Uterus (tissue), 4 donors: ENCODE data around the gene DRD2. TPM values are rescaled to one million over a fixed set of nuclear protein-coding genes. Genes with fewer than 3 reads are reported as not detected.

ENCODE experiments used
- DNase-seq, 2 donors: peaks; one replicate each; pipeline ENCODE4 v3.0.0-alpha.2; 2019 to 2020
- H3K27ac ChIP-seq, 2 donors: fragments of 200-600 bp; sonication (generic); 1 replicate in 1 of 2; 2 replicates in 1 of 2; pipeline ENCODE4 v1.5.1; 2016 to 2018
- H3K27me3 ChIP-seq, 2 donors: fragments of 200-600 bp; sonication (generic); one replicate each; pipeline ENCODE4 v1.5.1; 2018 to 2019; ENCODE audit warnings: control low read depth in 1 of 2
- H3K36me3 ChIP-seq, 2 donors: fragments of 200-600 bp; sonication (generic); one replicate each; pipeline ENCODE4 v1.5.1; 2019; ENCODE audit warnings: control low read depth in 1 of 2
- H3K4me1 ChIP-seq, 2 donors: fragments of 200-600 bp; sonication (generic); one replicate each; pipeline ENCODE4 v1.5.1; 2018 to 2019; ENCODE audit warnings: control low read depth in 1 of 2
- H3K4me3 ChIP-seq, 2 donors: fragments of 200-600 bp; sonication (generic); 1 replicate in 1 of 2; 2 replicates in 1 of 2; pipeline ENCODE4 v1.5.1; 2018 to 2019; ENCODE audit warnings: mild to moderate bottlenecking in 1 of 2
- H3K9me3 ChIP-seq, 2 donors: fragments of 200-600 bp; sonication (generic); one replicate each; pipeline ENCODE4 v1.5.1; 2019; ENCODE audit warnings: control low read depth in 1 of 2
- CTCF ChIP-seq, 4 experiments: fragments of 200-600 bp in 2 of 4; fragments of 450-650 bp in 2 of 4; sonication (generic) in 2 of 4; IDR thresholded peaks; one replicate each; pipeline ENCODE4 v1.5.1; 2016 to 2019; ENCODE audit warnings: antibody characterized with exemption in 4 of 4, mild to moderate bottlenecking in 2 of 4, moderate library complexity in 1 of 4
- POLR2A ChIP-seq, 2 donors: fragments of 450-650 bp; IDR thresholded peaks; one replicate each; pipeline ENCODE4 v1.6.1; 2016; ENCODE audit warnings: antibody characterized with exemption in 2 of 2, mild to moderate bottlenecking in 1 of 2, moderate library complexity in 1 of 2
- intact Hi-C: fragments of 100-400 bp; cut with DNase I; formaldehyde crosslinking; loops from one replicate; pipeline ENCODE4 v1.15.1; 2023; ENCODE audit warnings: low total_unique reads
- total RNA-seq, 4 donors: library from RNA; depleted of rRNA in 3 of 4; stranded (reverse); fragments of >200 nt in 3 of 4; gene quantifications; one replicate each; pipeline versions ENCODE4 v1.1.0 to v1.2.4, GENCODE V29; 2014 to 2023
- donor health status: DM: yes; HTN: yes; CAD: no.

The DRD2 gene
- total RNA-seq, 4 donors from 2014 or later = not detected

GRCh38 chr11:113496026-113496651, 20.9 kb upstream of the DRD2 start:
- intact Hi-C loops = no loop called here
- no peak overlapping the region for H3K27ac ChIP-seq
- no peak overlapping the region for H3K4me3 ChIP-seq
- no peak for DNase-seq
- no peaks in the 10 kb centered on the region for H3K9me3 ChIP-seq
- no peaks in the 10 kb centered on the region for H3K36me3 ChIP-seq
- H3K4me1 ChIP-seq = no peaks in the 10 kb centered on the region
- TF ChIP-seq CTCF (IDR thresholded peaks at IDR 0.05) = no peak
- TF ChIP-seq POLR2A (IDR thresholded peaks at IDR 0.05) = no peak
- no peaks in the 10 kb centered on the region for H3K27me3 ChIP-seq

- Histone ChIP-seq H3K9me3 (no peaks in the 10 kb centered on the region), H3K27ac (no peak overlapping the region), H3K4me3 (no peak overlapping the region), H3K27me3 (no peaks in the 10 kb centered on the region), H3K36me3 (no peaks in the 10 kb centered on the region), H3K4me1 (no peaks in the 10 kb centered on the region)
- no peak for DNase-seq
- TF ChIP-seq POLR2A (IDR thresholded peaks at IDR 0.05) (no peak), CTCF (IDR thresholded peaks at IDR 0.05) (no peak)
- intact Hi-C loops = no loop called here
These were observed 18.8 kb upstream of the DRD2 start for GRCh38 chr11:113494021-113494420.

- DNase-seq = no peak
- Histone ChIP-seq H3K4me1 (no peaks in the 10 kb centered on the region), H3K4me3 (no peak overlapping the region), H3K27me3 (no peaks in the 10 kb centered on the region), H3K9me3 (no peaks in the 10 kb centered on the region), H3K27ac (no peak overlapping the region), H3K36me3 (no peaks in the 10 kb centered on the region)
- intact Hi-C loops = no loop called here
- TF ChIP-seq CTCF (IDR thresholded peaks at IDR 0.05) = no peak
- no peak for TF ChIP-seq POLR2A (IDR thresholded peaks at IDR 0.05)
These were observed 18.0 kb upstream of the DRD2 start for GRCh38 chr11:113493206-113493605.

- intact Hi-C loops = no loop called here
- no peak for TF ChIP-seq POLR2A (IDR thresholded peaks at IDR 0.05)
- TF ChIP-seq CTCF (IDR thresholded peaks at IDR 0.05) = no peak
- Histone ChIP-seq H3K27ac (no peak overlapping the region), H3K4me3 (no peak overlapping the region), H3K4me1 (no peaks in the 10 kb centered on the region), H3K36me3 (no peaks in the 10 kb centered on the region), H3K27me3 (no peaks in the 10 kb centered on the region), H3K9me3 (no peaks in the 10 kb centered on the region)
- no peak for DNase-seq
These were observed 13.7 kb upstream of the DRD2 start for GRCh38 chr11:113488931-113489351.

- H3K27me3 ChIP-seq = no peaks in the 10 kb centered on the region
- H3K36me3 ChIP-seq = no peaks in the 10 kb centered on the region
- intact Hi-C loops = no loop called here
- no peak overlapping the region for H3K4me3 ChIP-seq
- H3K4me1 ChIP-seq = no peaks in the 10 kb centered on the region
- no peak for TF ChIP-seq CTCF (IDR thresholded peaks at IDR 0.05)
- no peak for TF ChIP-seq POLR2A (IDR thresholded peaks at IDR 0.05)
- no peaks in the 10 kb centered on the region for H3K9me3 ChIP-seq
- no peak overlapping the region for H3K27ac ChIP-seq
- no peak for DNase-seq
These were observed 12.4 kb upstream of the DRD2 start for GRCh38 chr11:113487622-113488021.
